ENCODE results near the gene KCNAB1. TPM values are rescaled to one million over a fixed set of nuclear protein-coding genes. Genes with fewer than 3 reads are reported as not detected.
"Not testable (repeated sequence)": the region's sequence is repeated elsewhere in the genome, so short reads cannot be mapped to it uniquely, and the experiment has no call there.

Gene KCNAB1
- total RNA-seq, 1 experiment from 2014 or later, result not detected

DNA sequence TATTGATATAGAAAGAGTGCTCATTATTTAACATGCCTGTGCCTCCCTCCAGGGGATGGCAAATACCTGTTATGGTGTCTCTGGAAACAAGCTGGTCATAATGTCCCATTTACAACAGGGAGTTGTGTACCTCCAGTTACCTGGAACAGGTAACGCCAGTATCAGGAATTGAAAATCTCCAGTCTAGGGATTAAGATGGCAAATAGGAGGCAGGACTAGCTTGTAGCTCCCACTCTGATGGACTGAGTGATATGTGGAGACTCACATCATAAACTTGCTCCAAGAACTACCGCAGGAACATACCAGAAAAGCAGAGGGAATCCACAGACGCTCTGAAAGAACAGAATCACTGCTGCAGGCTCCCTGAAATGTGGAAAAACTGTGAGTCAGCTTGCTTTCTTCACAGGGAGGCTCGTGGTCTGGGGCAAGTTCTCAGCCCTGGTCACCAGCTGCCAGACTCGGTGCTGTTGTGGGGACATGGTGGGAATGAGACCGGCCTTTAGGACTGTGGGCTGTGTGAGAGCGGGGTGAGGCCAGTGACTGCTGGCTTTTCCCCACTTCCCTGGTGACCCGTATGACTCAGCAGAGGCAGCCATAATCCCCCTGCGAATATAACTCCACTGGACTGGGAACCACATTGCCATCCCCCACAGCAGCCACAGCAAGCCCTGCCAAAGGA is 97.4 kb downstream of the KCNAB1 start (continued):
- TF ChIP-seq, protein P1, sequence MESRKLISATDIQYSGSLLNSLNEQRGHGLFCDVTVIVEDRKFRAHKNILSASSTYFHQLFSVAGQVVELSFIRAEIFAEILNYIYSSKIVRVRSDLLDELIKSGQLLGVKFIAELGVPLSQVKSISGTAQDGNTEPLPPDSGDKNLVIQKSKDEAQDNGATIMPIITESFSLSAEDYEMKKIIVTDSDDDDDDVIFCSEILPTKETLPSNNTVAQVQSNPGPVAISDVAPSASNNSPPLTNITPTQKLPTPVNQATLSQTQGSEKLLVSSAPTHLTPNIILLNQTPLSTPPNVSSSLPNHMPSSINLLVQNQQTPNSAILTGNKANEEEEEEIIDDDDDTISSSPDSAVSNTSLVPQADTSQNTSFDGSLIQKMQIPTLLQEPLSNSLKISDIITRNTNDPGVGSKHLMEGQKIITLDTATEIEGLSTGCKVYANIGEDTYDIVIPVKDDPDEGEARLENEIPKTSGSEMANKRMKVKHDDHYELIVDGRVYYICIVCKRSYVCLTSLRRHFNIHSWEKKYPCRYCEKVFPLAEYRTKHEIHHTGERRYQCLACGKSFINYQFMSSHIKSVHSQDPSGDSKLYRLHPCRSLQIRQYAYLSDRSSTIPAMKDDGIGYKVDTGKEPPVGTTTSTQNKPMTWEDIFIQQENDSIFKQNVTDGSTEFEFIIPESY (IDR thresholded peaks at IDR 0.05; ENCODE audit: extremely low read depth, insufficient replicate concordance, low read length), result no peak

DNA sequence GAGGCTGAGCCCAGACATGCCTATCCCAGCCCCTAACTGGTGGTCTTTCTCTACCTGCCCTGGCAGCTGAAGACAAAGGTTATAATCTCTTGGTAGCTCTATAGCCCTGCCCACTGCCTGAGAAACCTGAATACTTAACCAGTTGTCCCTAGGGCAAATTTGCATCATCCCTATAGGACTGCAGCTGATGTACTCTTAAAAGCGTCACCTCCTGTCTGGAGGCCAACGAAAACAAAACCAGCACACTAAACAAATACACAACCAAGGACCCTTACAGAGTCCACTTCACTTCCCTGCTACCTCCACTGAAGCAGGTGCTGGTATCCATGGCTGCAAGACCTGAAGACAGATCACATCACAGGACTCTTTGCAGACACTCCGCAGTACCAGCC is 98.0 kb downstream of the KCNAB1 start:
- BruUV-seq (replicated peaks), result no TSS peak
- ChIA-PET CTCF (no interaction called here), POLR2A (no interaction called here), RAD21 (ENCODE audit: low non-redundant PET in 1 of 2, low total read pairs in 2 of 2, uncharacterized antibody in 2 of 2, unreplicated experiment in 2 of 2) (no interaction called here)
- no peaks in the 10 kb centered on the region for H3K9me2 ChIP-seq (ENCODE audit: insufficient read depth)
- H3K9me3 ChIP-seq (ENCODE audit: control insufficient read depth in 1 of 2, insufficient read depth in 1 of 2, low read depth in 1 of 2, low read length in 2 of 2), result no peaks in the 10 kb centered on the region
- H3K9ac ChIP-seq (ENCODE audit: low read length), result no peak overlapping the region
- DNase-seq (ENCODE audit: low read depth, low spot score), result no peak
- no peak overlapping the region for H3K27ac ChIP-seq (ENCODE audit: low read depth, low read length)
- H3K4me2 ChIP-seq (ENCODE audit: low read length), result no peak overlapping the region
- no peak for TF ChIP-seq CEBPB (IDR thresholded peaks at IDR 0.05; ENCODE audit: low read depth)
- no peaks in the 10 kb centered on the region for H3K36me3 ChIP-seq (ENCODE audit: control insufficient read depth in 1 of 2, insufficient read depth in 2 of 2, low read length in 2 of 2)
- peaks cover 0 to 8% of the 10 kb centered on the region in 2 experiments; a peak in 1 of 4 replicates for H3K4me1 ChIP-seq (ENCODE audit: control insufficient read depth in 1 of 2, insufficient read depth in 2 of 2, low read length in 2 of 2)
- intact Hi-C loops (cut with micrococcal nuclease), result no loop called here
- no peaks in the 10 kb centered on the region for H3K27me3 ChIP-seq (ENCODE audit: insufficient read depth, low read length)
- H2AFZ ChIP-seq (ENCODE audit: low read depth, low read length, poor library complexity, severe bottlenecking), result no peak overlapping the region
- no peaks in the 10 kb centered on the region for H3K79me2 ChIP-seq (ENCODE audit: insufficient read depth, low read length)
- ATAC-seq, result no peak
- H3K4me3 ChIP-seq (replicated peaks in 1 of 2; ENCODE audit: low read depth in 1 of 2, low read length in 2 of 2), result no peak overlapping the region
- no peaks in the 10 kb centered on the region for H4K20me1 ChIP-seq (ENCODE audit: insufficient read depth)

GRCh38 chr3:156222381-156222780 is 102.0 kb downstream of the KCNAB1 start:
- H3K27ac ChIP-seq (ENCODE audit: low read depth, low read length); H3K27me3 ChIP-seq (ENCODE audit: insufficient read depth, low read length); ATAC-seq; H3K4me2 ChIP-seq (ENCODE audit: low read length); H3K9me3 ChIP-seq (ENCODE audit: control insufficient read depth in 1 of 2, insufficient read depth in 1 of 2, low read depth in 1 of 2, low read length in 2 of 2); POLR2A ChIA-PET; RAD21 ChIA-PET (ENCODE audit: low non-redundant PET in 1 of 2, low total read pairs in 2 of 2, uncharacterized antibody in 2 of 2, unreplicated experiment in 2 of 2); CTCF ChIA-PET; H3K4me1 ChIP-seq (ENCODE audit: control insufficient read depth in 1 of 2, insufficient read depth in 2 of 2, low read length in 2 of 2); H3K36me3 ChIP-seq (ENCODE audit: control insufficient read depth in 1 of 2, insufficient read depth in 2 of 2, low read length in 2 of 2); H3K79me2 ChIP-seq (ENCODE audit: insufficient read depth, low read length); H2AFZ ChIP-seq (ENCODE audit: low read depth, low read length, poor library complexity, severe bottlenecking); H3K4me3 ChIP-seq (replicated peaks in 1 of 2; ENCODE audit: low read depth in 1 of 2, low read length in 2 of 2); BruUV-seq (replicated peaks); H3K9me2 ChIP-seq (ENCODE audit: insufficient read depth); intact Hi-C loops (cut with micrococcal nuclease); H3K9ac ChIP-seq (ENCODE audit: low read length); DNase-seq (ENCODE audit: low read depth, low spot score); H4K20me1 ChIP-seq (ENCODE audit: insufficient read depth): not testable (repeated sequence)

GRCh38 chr3:156224046-156224445 is 103.7 kb downstream of the KCNAB1 start:
- BruUV-seq (replicated peaks); H3K4me1 ChIP-seq (ENCODE audit: control insufficient read depth in 1 of 2, insufficient read depth in 2 of 2, low read length in 2 of 2): not testable (repeated sequence)

More at GRCh38 chr3:156224046-156224445, 103.7 kb downstream of the KCNAB1 start:
- POLR2A ChIA-PET; ATAC-seq; intact Hi-C loops (cut with micrococcal nuclease); RAD21 ChIA-PET (ENCODE audit: low non-redundant PET in 1 of 2, low total read pairs in 2 of 2, uncharacterized antibody in 2 of 2, unreplicated experiment in 2 of 2); H3K27me3 ChIP-seq (ENCODE audit: insufficient read depth, low read length); H3K9me2 ChIP-seq (ENCODE audit: insufficient read depth); DNase-seq (ENCODE audit: low read depth, low spot score); H3K9ac ChIP-seq (ENCODE audit: low read length); H4K20me1 ChIP-seq (ENCODE audit: insufficient read depth); H3K27ac ChIP-seq (ENCODE audit: low read depth, low read length); H2AFZ ChIP-seq (ENCODE audit: low read depth, low read length, poor library complexity, severe bottlenecking); H3K9me3 ChIP-seq (ENCODE audit: control insufficient read depth in 1 of 2, insufficient read depth in 1 of 2, low read depth in 1 of 2, low read length in 2 of 2); H3K36me3 ChIP-seq (ENCODE audit: control insufficient read depth in 1 of 2, insufficient read depth in 2 of 2, low read length in 2 of 2); H3K4me3 ChIP-seq (replicated peaks in 1 of 2; ENCODE audit: low read depth in 1 of 2, low read length in 2 of 2); H3K4me2 ChIP-seq (ENCODE audit: low read length); H3K79me2 ChIP-seq (ENCODE audit: insufficient read depth, low read length): not testable (repeated sequence)
- CTCF ChIA-PET, result interaction anchor here (1.1 kb wide), 1 partner anchor 226 kb away, joined by 3 read pairs; no protein-coding TSS in a partner anchor

Measured in HCT116 (cell line).